Measurements from ENCODE around the gene CSPG4.

- TF ChIP-seq PBX3 (IDR thresholded peaks at IDR 0.05; ENCODE audit: insufficient replicate concordance, low read depth, low read length), result no peak
- no peak for TF ChIP-seq PAX5 (IDR thresholded peaks at IDR 0.05; ENCODE audit: borderline replicate concordance, low read depth, low read length)
- no peak for TF ChIP-seq CTCF (IDR thresholded peaks at IDR 0.05 in 2 of 3, conservative IDR thresholded peaks at IDR 0.05 in 1 of 3; ENCODE audit: control insufficient read depth in 2 of 3, extremely low read depth in 1 of 3, insufficient read depth in 1 of 3, low read depth in 3 of 3, low read length in 3 of 3)
- no peak for TF ChIP-seq BRCA1 (IDR thresholded peaks at IDR 0.05; ENCODE audit: low read depth, low read length)
- no peak for TF ChIP-seq HDGF (IDR thresholded peaks at IDR 0.05)
- no peak for TF ChIP-seq RAD21 (IDR thresholded peaks at IDR 0.05; ENCODE audit: insufficient read depth, low read depth, low read length)
- TF ChIP-seq MAX (IDR thresholded peaks at IDR 0.05; ENCODE audit: low read depth, low read length), result no peak
- no peak for TF ChIP-seq EP300 (IDR thresholded peaks at IDR 0.05; ENCODE audit: borderline replicate concordance in 1 of 2, control insufficient read depth in 1 of 2, low read depth in 2 of 2, low read length in 2 of 2)
- TF ChIP-seq E4F1 (IDR thresholded peaks at IDR 0.05; ENCODE audit: borderline replicate concordance, partially characterized antibody), result no peak
- TF ChIP-seq ZNF217 (IDR thresholded peaks at IDR 0.05), result no peak
- TF ChIP-seq EZH2 (IDR thresholded peaks at IDR 0.05; ENCODE audit: borderline replicate concordance, control insufficient read depth, low read depth, low read length), result no peak
- no peak for TF ChIP-seq REST (IDR thresholded peaks at IDR 0.05; ENCODE audit: low read depth, low read length)
- TF ChIP-seq CHD2 (IDR thresholded peaks at IDR 0.05; ENCODE audit: borderline replicate concordance, low read depth, low read length), result no peak
- no peak for TF ChIP-seq FOS (IDR thresholded peaks at IDR 0.05; ENCODE audit: borderline replicate concordance, extremely low read depth, insufficient read length)
Observed at GRCh38 chr15:75750261-75751050, 37.8 kb upstream of the CSPG4 start.
